Osteocyte (in vitro differentiated cells): ENCODE results near the gene UFD1. TPM values are rescaled to one million over a fixed set of nuclear protein-coding genes. Genes with fewer than 3 reads are reported as not detected.

Experiments
- DNase-seq: peaks from one replicate; pipeline ENCODE4 v3.0.0; 2021; ENCODE audit warnings: mixed read lengths; ENCODE audit not compliant: unreplicated experiment; ENCODE audit errors: extremely low spot score
- H3K27ac Mint-ChIP-seq: one replicate; pipeline ENCODE4 v1.8.0; 2021; ENCODE audit warnings: mild to moderate bottlenecking, mixed read lengths; ENCODE audit not compliant: unreplicated experiment
- H3K27me3 Mint-ChIP-seq: one replicate; pipeline ENCODE4 v1.8.0; 2021; ENCODE audit warnings: mixed read lengths; ENCODE audit not compliant: unreplicated experiment
- H3K36me3 Mint-ChIP-seq: one replicate; pipeline ENCODE4 v1.8.0; 2021; ENCODE audit warnings: mixed read lengths; ENCODE audit not compliant: unreplicated experiment
- H3K4me1 Mint-ChIP-seq: one replicate; pipeline ENCODE4 v1.8.0; 2021; ENCODE audit warnings: mixed read lengths; ENCODE audit not compliant: unreplicated experiment
- H3K4me3 Mint-ChIP-seq: one replicate; pipeline ENCODE4 v1.8.0; 2021; ENCODE audit warnings: mild to moderate bottlenecking, moderate library complexity, mixed read lengths; ENCODE audit not compliant: unreplicated experiment
- H3K9me3 Mint-ChIP-seq: one replicate; pipeline ENCODE4 v1.8.0; 2021; ENCODE audit warnings: mixed read lengths; ENCODE audit not compliant: unreplicated experiment
- total RNA-seq: library from RNA; stranded (reverse); gene quantifications from 2 replicates; pipeline ENCODE4 v1.2.1, GENCODE V29; 2021
- TF ChIP-seq, protein P1 (sequence below): fragments of 200-600 bp; sonication (generic); IDR thresholded peaks from 2 replicates; pipeline ENCODE4 v1.5.0; 2021; ENCODE audit warnings: antibody characterized with exemption, mild to moderate bottlenecking, moderate library complexity

UFD1 gene
- total RNA-seq, 1 donor from 2014 or later, result 72.5 TPM

DNA sequence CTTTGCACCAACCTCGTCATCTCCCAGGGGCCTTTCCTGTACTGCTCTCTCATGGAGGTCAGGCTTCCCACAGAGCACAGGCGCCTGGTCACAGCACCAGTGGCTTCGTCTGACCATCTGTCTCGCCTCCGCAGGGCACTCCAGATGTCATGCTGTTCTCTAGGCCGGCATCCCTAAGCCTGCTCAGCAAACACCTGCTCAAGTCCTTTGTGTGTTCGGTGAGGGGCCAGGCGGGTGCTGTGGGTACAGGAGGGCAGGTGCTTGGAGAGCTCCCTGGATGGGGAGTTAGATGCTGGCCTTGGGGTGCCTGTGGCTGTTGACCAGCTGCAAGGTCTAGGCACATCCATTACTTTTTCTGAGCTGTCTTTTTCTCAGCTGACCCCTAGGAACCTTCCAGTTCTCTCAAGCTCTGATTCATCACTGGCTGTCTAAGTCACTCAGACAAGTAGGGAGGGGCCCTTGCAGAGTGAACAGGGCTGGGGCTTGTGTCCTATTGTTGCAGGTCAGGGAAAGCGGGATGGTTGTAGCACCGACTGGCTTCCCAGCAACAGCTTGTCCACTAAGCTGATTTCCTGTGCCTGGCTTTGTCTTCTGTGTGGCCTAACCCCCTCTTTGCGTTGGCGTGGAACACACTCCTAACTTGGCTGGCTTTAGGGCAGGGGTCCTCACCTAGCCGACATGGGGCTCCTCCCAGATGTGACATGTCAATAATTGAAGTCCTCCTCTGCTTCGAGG lies 36.0 kb upstream of the UFD1 start:
- no peaks in the 10 kb centered on the region for H3K4me1 Mint-ChIP-seq
- peaks cover 9% of the 10 kb centered on the region for H3K9me3 Mint-ChIP-seq
- H3K27me3 Mint-ChIP-seq, result no peaks in the 10 kb centered on the region
- peaks cover 14% of the 10 kb centered on the region for H3K36me3 Mint-ChIP-seq
- no peak overlapping the region for H3K4me3 Mint-ChIP-seq
- H3K27ac Mint-ChIP-seq, result no peak overlapping the region
- TF ChIP-seq, protein P1, sequence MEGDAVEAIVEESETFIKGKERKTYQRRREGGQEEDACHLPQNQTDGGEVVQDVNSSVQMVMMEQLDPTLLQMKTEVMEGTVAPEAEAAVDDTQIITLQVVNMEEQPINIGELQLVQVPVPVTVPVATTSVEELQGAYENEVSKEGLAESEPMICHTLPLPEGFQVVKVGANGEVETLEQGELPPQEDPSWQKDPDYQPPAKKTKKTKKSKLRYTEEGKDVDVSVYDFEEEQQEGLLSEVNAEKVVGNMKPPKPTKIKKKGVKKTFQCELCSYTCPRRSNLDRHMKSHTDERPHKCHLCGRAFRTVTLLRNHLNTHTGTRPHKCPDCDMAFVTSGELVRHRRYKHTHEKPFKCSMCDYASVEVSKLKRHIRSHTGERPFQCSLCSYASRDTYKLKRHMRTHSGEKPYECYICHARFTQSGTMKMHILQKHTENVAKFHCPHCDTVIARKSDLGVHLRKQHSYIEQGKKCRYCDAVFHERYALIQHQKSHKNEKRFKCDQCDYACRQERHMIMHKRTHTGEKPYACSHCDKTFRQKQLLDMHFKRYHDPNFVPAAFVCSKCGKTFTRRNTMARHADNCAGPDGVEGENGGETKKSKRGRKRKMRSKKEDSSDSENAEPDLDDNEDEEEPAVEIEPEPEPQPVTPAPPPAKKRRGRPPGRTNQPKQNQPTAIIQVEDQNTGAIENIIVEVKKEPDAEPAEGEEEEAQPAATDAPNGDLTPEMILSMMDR, result no peak
- no peak for DNase-seq

DNA sequence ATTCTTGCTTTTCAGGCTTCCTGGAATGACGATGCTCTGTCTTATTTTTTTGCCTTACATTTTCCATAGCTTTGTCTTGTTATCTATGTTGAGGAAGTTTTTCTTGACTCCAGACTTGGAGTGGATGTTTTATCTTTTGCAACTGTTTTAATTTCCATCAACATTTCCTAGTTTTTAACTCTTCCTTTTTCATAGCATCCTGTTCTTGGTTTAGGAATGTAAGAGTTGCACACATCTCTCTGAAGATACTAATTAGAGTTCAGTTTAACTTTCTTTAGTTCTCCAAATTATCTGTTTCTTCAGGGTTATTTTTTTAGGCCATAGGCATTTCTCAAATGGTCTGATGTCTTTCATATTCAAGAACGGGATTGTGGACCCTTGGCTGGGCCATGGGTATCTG lies 34.8 kb upstream of the UFD1 start:
- Mint-ChIP-seq H3K9me3 (peaks cover 9% of the 10 kb centered on the region), H3K27ac (no peak overlapping the region), H3K36me3 (peaks cover 14% of the 10 kb centered on the region), H3K4me3 (no peak overlapping the region), H3K27me3 (no peaks in the 10 kb centered on the region), H3K4me1 (no peaks in the 10 kb centered on the region)
- TF ChIP-seq, protein P1, result no peak
- no peak for DNase-seq

DNA sequence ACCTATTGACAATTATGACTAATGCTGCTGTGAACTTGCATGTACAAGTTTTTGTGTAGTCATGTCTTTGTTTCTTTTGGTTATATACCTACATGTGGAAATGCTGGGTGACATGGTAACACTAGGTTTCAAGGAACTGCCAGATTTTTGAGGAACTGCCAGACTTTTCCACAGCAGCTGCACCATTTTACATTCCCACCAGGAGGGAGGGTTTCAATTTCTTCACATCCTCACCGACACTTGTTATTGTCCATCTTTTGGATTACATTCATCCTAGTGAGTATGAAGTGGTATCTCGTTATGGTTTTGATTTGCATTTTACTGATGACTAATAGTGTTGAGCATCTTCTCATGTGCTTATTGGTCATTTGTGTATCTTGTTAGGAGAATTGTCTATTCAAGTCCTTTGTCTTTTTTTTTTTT lies 31.9 kb upstream of the UFD1 start:
- H3K9me3 Mint-ChIP-seq, result peaks cover 9% of the 10 kb centered on the region
- no peak overlapping the region for H3K4me3 Mint-ChIP-seq
- no peak overlapping the region for H3K27ac Mint-ChIP-seq
- DNase-seq, result no peak
- TF ChIP-seq, protein P1, result no peak
- H3K4me1 Mint-ChIP-seq, result no peaks in the 10 kb centered on the region
- H3K27me3 Mint-ChIP-seq, result no peaks in the 10 kb centered on the region
- H3K36me3 Mint-ChIP-seq, result peaks cover 14% of the 10 kb centered on the region

DNA sequence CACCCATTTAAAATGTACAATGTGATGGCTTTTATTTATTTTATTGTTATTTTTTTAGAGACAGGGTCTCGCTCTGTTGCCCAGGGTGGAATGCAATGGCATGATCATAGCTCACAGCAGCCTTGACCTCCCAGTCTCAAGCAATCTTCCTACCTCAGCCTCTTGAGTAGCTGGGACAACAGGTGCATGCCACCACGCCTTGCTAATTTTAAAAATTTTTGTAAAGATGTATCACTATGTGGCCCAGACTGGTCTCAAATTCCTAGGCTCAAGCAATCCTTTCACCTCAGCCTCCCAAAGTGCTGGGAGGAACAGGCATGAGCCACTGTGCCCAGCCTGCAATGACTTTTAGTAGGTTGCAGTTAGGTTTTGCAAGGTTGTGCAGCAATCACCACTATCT lies 30.9 kb upstream of the UFD1 start:
- no peak overlapping the region for H3K27ac Mint-ChIP-seq
- H3K4me1 Mint-ChIP-seq, result no peaks in the 10 kb centered on the region
- H3K36me3 Mint-ChIP-seq, result peaks cover 14% of the 10 kb centered on the region
- no peak overlapping the region for H3K4me3 Mint-ChIP-seq
- TF ChIP-seq, protein P1, result no peak
- H3K9me3 Mint-ChIP-seq, result peaks cover 9% of the 10 kb centered on the region
- H3K27me3 Mint-ChIP-seq, result no peaks in the 10 kb centered on the region
- no peak for DNase-seq

DNA sequence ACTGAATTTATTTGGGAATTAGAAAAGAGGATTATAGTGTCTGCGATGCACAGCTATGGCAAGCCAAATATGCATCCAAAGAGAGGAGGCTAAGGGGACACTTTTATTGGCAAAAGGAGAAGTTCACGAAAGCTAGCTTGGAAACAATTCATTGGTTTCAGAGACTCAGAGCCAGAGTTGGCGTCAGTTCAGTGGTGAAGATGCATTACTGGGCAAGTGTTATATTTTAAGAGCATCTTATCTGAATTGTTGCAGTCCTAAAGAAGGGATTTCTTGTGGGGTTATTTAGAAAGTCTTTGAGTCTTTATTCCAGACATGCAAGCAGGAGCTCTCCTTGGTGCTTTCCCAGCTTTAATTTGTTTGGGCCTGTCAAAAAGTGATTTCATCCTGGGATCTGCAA lies 30.2 kb upstream of the UFD1 start:
- H3K27me3 Mint-ChIP-seq, result no peaks in the 10 kb centered on the region
- no peaks in the 10 kb centered on the region for H3K4me1 Mint-ChIP-seq
- H3K36me3 Mint-ChIP-seq, result peaks cover 14% of the 10 kb centered on the region
- peaks cover 9% of the 10 kb centered on the region for H3K9me3 Mint-ChIP-seq
- DNase-seq, result no peak
- TF ChIP-seq, protein P1, result no peak
- no peak overlapping the region for H3K4me3 Mint-ChIP-seq
- H3K27ac Mint-ChIP-seq, result no peak overlapping the region
